ENCODE measurements around the gene SEMA3F. TPM values are rescaled to one million over a fixed set of nuclear protein-coding genes. Genes with fewer than 3 reads are reported as not detected.

SEMA3F gene
- total and polyA plus RNA-seq, 4 donors = 0.60 to 4.8 (median 2.1) TPM

DNA sequence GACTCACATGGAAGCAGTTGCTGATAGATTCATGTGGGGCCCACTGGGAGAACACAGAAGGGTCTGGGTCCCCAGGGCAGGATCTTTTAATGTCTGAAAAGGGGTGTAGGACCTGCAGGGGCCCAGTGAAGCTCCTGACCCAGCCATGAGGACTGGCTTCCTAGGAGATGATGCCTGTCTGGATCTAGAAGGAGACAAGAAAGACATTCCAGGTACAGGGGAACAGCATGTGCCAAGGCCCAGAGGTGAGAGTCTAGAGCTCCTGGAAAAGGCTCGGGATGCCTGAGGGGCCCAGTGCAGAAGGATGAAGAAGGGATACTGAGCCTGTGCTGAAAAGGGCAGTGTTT lies 4.7 kb upstream of the SEMA3F start:
- no peaks in the 10 kb centered on the region for H3K9me3 ChIP-seq (ENCODE audit: control insufficient read depth in 4 of 4, low read length in 3 of 4)
- no peak for DNase-seq (ENCODE audit: low spot score)
- H3K4me1 ChIP-seq (ENCODE audit: control insufficient read depth in 4 of 4, insufficient read depth in 4 of 4, low read length in 3 of 4) = peaks cover 3 to 15% (median 8%) of the 10 kb centered on the region in 4 donors
- no peak overlapping the region for H3K4me3 ChIP-seq (ENCODE audit: low read depth in 1 of 3, low read length in 3 of 3)
- TF ChIP-seq EGR1 (IDR thresholded peaks at IDR 0.05; ENCODE audit: low read depth in 2 of 2) (no peak), JUND (IDR thresholded peaks at IDR 0.05) (no peak), TAF1 (conservative IDR thresholded peaks at IDR 0.05) (no peak), FOXA2 (IDR thresholded peaks at IDR 0.05) (no peak), HNF4A (conservative IDR thresholded peaks at IDR 0.05) (no peak), NR2F2 (IDR thresholded peaks at IDR 0.05) (no peak), RAD21 (IDR thresholded peaks at IDR 0.05) (no peak), YY1 (IDR thresholded peaks at IDR 0.05) (no peak), GABPA (IDR thresholded peaks at IDR 0.05 in 1 of 2, conservative IDR thresholded peaks at IDR 0.05 in 1 of 2) (no peak), SP1 (IDR thresholded peaks at IDR 0.05) (no peak), RXRA (IDR thresholded peaks at IDR 0.05) (no peak), HNF4G (IDR thresholded peaks at IDR 0.05) (no peak), FOXA1 (IDR thresholded peaks at IDR 0.05) (no peak)
- TF ChIP-seq, protein P1, sequence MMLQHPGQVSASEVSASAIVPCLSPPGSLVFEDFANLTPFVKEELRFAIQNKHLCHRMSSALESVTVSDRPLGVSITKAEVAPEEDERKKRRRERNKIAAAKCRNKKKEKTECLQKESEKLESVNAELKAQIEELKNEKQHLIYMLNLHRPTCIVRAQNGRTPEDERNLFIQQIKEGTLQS (IDR thresholded peaks at IDR 0.05) = no peak
- TF ChIP-seq, protein P2, sequence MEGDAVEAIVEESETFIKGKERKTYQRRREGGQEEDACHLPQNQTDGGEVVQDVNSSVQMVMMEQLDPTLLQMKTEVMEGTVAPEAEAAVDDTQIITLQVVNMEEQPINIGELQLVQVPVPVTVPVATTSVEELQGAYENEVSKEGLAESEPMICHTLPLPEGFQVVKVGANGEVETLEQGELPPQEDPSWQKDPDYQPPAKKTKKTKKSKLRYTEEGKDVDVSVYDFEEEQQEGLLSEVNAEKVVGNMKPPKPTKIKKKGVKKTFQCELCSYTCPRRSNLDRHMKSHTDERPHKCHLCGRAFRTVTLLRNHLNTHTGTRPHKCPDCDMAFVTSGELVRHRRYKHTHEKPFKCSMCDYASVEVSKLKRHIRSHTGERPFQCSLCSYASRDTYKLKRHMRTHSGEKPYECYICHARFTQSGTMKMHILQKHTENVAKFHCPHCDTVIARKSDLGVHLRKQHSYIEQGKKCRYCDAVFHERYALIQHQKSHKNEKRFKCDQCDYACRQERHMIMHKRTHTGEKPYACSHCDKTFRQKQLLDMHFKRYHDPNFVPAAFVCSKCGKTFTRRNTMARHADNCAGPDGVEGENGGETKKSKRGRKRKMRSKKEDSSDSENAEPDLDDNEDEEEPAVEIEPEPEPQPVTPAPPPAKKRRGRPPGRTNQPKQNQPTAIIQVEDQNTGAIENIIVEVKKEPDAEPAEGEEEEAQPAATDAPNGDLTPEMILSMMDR (IDR thresholded peaks at IDR 0.05; ENCODE audit: low read depth, low read length, missing input control) = no peak
- TF ChIP-seq, protein P3, sequence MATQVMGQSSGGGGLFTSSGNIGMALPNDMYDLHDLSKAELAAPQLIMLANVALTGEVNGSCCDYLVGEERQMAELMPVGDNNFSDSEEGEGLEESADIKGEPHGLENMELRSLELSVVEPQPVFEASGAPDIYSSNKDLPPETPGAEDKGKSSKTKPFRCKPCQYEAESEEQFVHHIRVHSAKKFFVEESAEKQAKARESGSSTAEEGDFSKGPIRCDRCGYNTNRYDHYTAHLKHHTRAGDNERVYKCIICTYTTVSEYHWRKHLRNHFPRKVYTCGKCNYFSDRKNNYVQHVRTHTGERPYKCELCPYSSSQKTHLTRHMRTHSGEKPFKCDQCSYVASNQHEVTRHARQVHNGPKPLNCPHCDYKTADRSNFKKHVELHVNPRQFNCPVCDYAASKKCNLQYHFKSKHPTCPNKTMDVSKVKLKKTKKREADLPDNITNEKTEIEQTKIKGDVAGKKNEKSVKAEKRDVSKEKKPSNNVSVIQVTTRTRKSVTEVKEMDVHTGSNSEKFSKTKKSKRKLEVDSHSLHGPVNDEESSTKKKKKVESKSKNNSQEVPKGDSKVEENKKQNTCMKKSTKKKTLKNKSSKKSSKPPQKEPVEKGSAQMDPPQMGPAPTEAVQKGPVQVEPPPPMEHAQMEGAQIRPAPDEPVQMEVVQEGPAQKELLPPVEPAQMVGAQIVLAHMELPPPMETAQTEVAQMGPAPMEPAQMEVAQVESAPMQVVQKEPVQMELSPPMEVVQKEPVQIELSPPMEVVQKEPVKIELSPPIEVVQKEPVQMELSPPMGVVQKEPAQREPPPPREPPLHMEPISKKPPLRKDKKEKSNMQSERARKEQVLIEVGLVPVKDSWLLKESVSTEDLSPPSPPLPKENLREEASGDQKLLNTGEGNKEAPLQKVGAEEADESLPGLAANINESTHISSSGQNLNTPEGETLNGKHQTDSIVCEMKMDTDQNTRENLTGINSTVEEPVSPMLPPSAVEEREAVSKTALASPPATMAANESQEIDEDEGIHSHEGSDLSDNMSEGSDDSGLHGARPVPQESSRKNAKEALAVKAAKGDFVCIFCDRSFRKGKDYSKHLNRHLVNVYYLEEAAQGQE (IDR thresholded peaks at IDR 0.05) = no peak
- TF ChIP-seq, protein P4, sequence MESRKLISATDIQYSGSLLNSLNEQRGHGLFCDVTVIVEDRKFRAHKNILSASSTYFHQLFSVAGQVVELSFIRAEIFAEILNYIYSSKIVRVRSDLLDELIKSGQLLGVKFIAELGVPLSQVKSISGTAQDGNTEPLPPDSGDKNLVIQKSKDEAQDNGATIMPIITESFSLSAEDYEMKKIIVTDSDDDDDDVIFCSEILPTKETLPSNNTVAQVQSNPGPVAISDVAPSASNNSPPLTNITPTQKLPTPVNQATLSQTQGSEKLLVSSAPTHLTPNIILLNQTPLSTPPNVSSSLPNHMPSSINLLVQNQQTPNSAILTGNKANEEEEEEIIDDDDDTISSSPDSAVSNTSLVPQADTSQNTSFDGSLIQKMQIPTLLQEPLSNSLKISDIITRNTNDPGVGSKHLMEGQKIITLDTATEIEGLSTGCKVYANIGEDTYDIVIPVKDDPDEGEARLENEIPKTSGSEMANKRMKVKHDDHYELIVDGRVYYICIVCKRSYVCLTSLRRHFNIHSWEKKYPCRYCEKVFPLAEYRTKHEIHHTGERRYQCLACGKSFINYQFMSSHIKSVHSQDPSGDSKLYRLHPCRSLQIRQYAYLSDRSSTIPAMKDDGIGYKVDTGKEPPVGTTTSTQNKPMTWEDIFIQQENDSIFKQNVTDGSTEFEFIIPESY (IDR thresholded peaks at IDR 0.05) = no peak
- TF ChIP-seq, protein P5, sequence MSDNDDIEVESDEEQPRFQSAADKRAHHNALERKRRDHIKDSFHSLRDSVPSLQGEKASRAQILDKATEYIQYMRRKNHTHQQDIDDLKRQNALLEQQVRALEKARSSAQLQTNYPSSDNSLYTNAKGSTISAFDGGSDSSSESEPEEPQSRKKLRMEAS (IDR thresholded peaks at IDR 0.05) = no peak
- no peak overlapping the region for H3K27ac ChIP-seq (ENCODE audit: low read depth in 1 of 2, low read length in 2 of 2)
- no peaks in the 10 kb centered on the region for H3K36me3 ChIP-seq (ENCODE audit: control insufficient read depth in 4 of 4, insufficient read depth in 3 of 4, low read depth in 1 of 4, low read length in 3 of 4)
- H3K9ac ChIP-seq (ENCODE audit: low read depth in 1 of 2, low read length in 2 of 2) = no peak overlapping the region
- no peaks in the 10 kb centered on the region for H3K27me3 ChIP-seq (ENCODE audit: control insufficient read depth in 4 of 4, insufficient read depth in 4 of 4, low read length in 3 of 4)
- WGBS = 90% methylated on average over 1 of the region's 1 CpG

All from liver (tissue), 9 donors.